DND-41 (cell line): ENCODE data around the gene DPP7.

Source experiments
- ATAC-seq: fragments of 200-7000 bp; cut with Tn5 transposase; 3 replicates; pipeline ENCODE4 v1.9.1; 2021; ENCODE audit warnings: low read depth; ENCODE audit not compliant: insufficient read depth
- DNase-seq: peaks from one replicate; pipeline ENCODE4 v3.0.0-alpha.2; 2020
- H2AFZ ChIP-seq: 2 replicates; pipeline ENCODE4 v1.6.0; 2012; ENCODE audit warnings: low read depth, low read length
- H3K27ac ChIP-seq: 2 replicates; pipeline ENCODE4 v1.5.1; 2012; ENCODE audit warnings: low read length, inconsistent platforms
- H3K27me3 ChIP-seq: fragments of 200-600 bp; sonication (generic); 2 replicates; pipeline ENCODE4 v1.6.0; 2012; ENCODE audit warnings: low read length, mild to moderate bottlenecking, inconsistent platforms; ENCODE audit not compliant: insufficient read depth, poor library complexity
- H3K36me3 ChIP-seq: 2 replicates; pipeline ENCODE4 v1.5.1; 2012; ENCODE audit warnings: low read length, inconsistent platforms; ENCODE audit not compliant: insufficient read depth
- H3K4me1 ChIP-seq: 2 replicates; pipeline ENCODE4 v1.5.1; 2012; ENCODE audit warnings: mild to moderate bottlenecking, low read length; ENCODE audit not compliant: insufficient read depth
- H3K4me2 ChIP-seq: 2 replicates; pipeline ENCODE4 v1.6.0; 2012; ENCODE audit warnings: mild to moderate bottlenecking, moderate library complexity, low read length, inconsistent platforms; ENCODE audit not compliant: insufficient read depth
- H3K4me3 ChIP-seq, 2 experiments: fragments of 200-600 bp in 1 of 2; shearing (Covaris generic) in 1 of 2; 2 replicates each; pipeline ENCODE4 v1.5.1; 2012 to 2016; ENCODE audit warnings: inconsistent platforms in 2 of 2, low read length in 2 of 2, mild to moderate bottlenecking in 2 of 2, low read depth in 1 of 2, moderate library complexity in 1 of 2
- H3K79me2 ChIP-seq: 2 replicates; pipeline ENCODE4 v1.6.0; 2012; ENCODE audit warnings: low read length, inconsistent platforms; ENCODE audit not compliant: insufficient read depth
- H3K9ac ChIP-seq: 2 replicates; pipeline ENCODE4 v1.6.0; 2012; ENCODE audit warnings: low read depth, mild to moderate bottlenecking, inconsistent platforms, low read length, moderate library complexity
- H3K9me3 ChIP-seq: 2 replicates; pipeline ENCODE4 v1.5.1; 2012; ENCODE audit warnings: low read length, moderate library complexity, mild to moderate bottlenecking, inconsistent platforms; ENCODE audit not compliant: insufficient read depth, severe bottlenecking
- H4K20me1 ChIP-seq: 2 replicates; pipeline ENCODE4 v1.6.0; 2012; ENCODE audit warnings: low read length; ENCODE audit not compliant: insufficient read depth
- CTCF ChIP-seq: IDR thresholded peaks from 2 replicates; pipeline ENCODE4 v1.5.1; 2012; ENCODE audit warnings: borderline replicate concordance, low read length, moderate library complexity, mild to moderate bottlenecking; ENCODE audit not compliant: poor library complexity, severe bottlenecking; ENCODE audit errors: extremely low read depth
- EZH2 ChIP-seq: IDR thresholded peaks from 3 replicates; pipeline ENCODE4 v1.6.1; 2012; ENCODE audit warnings: borderline replicate concordance, low read depth, mild to moderate bottlenecking, moderate library complexity, low read length, inconsistent platforms; ENCODE audit not compliant: severe bottlenecking

DPP7 gene

GRCh38 chr9:137146527-137146918, 32.0 kb upstream of the DPP7 start:
- Histone ChIP-seq H3K9ac (no peak overlapping the region), H3K4me2 (no peak overlapping the region), H3K79me2 (no peaks in the 10 kb centered on the region), H3K4me3 (no peak overlapping the region), H2AFZ (no peak overlapping the region), H3K36me3 (no peaks in the 10 kb centered on the region), H3K27me3 (no peaks in the 10 kb centered on the region), H4K20me1 (peaks cover 8% of the 10 kb centered on the region; the same call in 1 of the 2 replicates), H3K27ac (no peak overlapping the region), H3K9me3 (no peaks in the 10 kb centered on the region), H3K4me1 (peaks cover 2% of the 10 kb centered on the region; the same call in 1 of the 2 replicates)
- TF ChIP-seq EZH2 (no peak), CTCF (no peak)
- ATAC-seq (peak; percentile 65; the same call in 2 of the 3 replicates), DNase-seq (no peak)

GRCh38 chr9:137145731-137146526, 31.4 kb upstream of the DPP7 start:
- no peaks in the 10 kb centered on the region for H3K79me2 ChIP-seq
- no peaks in the 10 kb centered on the region for H3K27me3 ChIP-seq
- no peaks in the 10 kb centered on the region for H3K9me3 ChIP-seq
- no peak overlapping the region for H3K4me2 ChIP-seq
- ATAC-seq (0 out of 3 replicates have a peak, but pooled peaks have one; percentile 9), DNase-seq (no peak)
- H4K20me1 ChIP-seq, result peaks cover 12% of the 10 kb centered on the region; the same call in 1 of the 2 replicates
- H3K4me1 ChIP-seq, result peaks cover 8% of the 10 kb centered on the region
- H3K27ac ChIP-seq, result no peak overlapping the region
- H3K4me3 ChIP-seq, result no peak overlapping the region
- H3K9ac ChIP-seq, result no peak overlapping the region
- TF ChIP-seq EZH2, result no peak
- TF ChIP-seq CTCF, result no peak
- H2AFZ ChIP-seq, result no peak overlapping the region
- H3K36me3 ChIP-seq, result no peaks in the 10 kb centered on the region

GRCh38 chr9:137143459-137143858, 28.9 kb upstream of the DPP7 start:
- Histone ChIP-seq H3K36me3 (no peaks in the 10 kb centered on the region), H3K4me2 (no peak overlapping the region), H3K4me1 (peaks cover 18% of the 10 kb centered on the region), H3K9me3 (no peaks in the 10 kb centered on the region), H2AFZ (no peak overlapping the region), H3K9ac (no peak overlapping the region), H3K79me2 (no peaks in the 10 kb centered on the region), H3K27me3 (no peaks in the 10 kb centered on the region), H4K20me1 (peaks cover 23% of the 10 kb centered on the region), H3K4me3 (no peak overlapping the region), H3K27ac (no peak overlapping the region)
- no peak for DNase-seq
- TF ChIP-seq CTCF (no peak), EZH2 (no peak)
- no peak for ATAC-seq
